ENCODE measurements around the gene CCDC32.

DNA sequence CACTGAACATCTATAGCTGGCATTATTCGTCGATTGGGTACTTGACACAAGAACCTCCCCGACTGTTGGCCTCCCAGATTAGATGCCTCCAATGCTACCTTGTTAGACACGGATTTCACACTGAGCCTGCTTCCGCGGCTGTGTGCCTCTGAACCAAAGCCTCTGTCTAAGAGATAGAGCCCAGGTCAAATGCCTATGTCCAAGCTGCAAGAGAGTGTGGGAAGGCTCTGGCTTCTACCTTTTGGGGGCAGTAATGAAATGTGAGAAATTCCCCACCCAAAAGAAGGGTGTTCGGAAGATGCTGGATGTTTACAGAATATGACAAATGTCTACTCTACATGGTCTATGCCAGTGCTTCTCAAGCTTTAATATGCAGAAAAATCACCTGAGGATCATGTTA is 2.3 kb upstream of the CCDC32 start:
- TF ChIP-seq, protein P1, sequence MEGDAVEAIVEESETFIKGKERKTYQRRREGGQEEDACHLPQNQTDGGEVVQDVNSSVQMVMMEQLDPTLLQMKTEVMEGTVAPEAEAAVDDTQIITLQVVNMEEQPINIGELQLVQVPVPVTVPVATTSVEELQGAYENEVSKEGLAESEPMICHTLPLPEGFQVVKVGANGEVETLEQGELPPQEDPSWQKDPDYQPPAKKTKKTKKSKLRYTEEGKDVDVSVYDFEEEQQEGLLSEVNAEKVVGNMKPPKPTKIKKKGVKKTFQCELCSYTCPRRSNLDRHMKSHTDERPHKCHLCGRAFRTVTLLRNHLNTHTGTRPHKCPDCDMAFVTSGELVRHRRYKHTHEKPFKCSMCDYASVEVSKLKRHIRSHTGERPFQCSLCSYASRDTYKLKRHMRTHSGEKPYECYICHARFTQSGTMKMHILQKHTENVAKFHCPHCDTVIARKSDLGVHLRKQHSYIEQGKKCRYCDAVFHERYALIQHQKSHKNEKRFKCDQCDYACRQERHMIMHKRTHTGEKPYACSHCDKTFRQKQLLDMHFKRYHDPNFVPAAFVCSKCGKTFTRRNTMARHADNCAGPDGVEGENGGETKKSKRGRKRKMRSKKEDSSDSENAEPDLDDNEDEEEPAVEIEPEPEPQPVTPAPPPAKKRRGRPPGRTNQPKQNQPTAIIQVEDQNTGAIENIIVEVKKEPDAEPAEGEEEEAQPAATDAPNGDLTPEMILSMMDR (IDR thresholded peaks at IDR 0.05) = no peak
- no peak for TF ChIP-seq POLR2A (IDR thresholded peaks at IDR 0.05)

Measured in breast epithelium (tissue), 3 donors.